ENCODE results near the gene LPIN1.
"Not testable (repeated sequence)": the region's sequence is repeated elsewhere in the genome, so short reads cannot be mapped to it uniquely, and the experiment has no call there.

Gene LPIN1

GRCh38 chr2:11717623-11718022 lies 28.8 kb upstream of the LPIN1 start:
- no peak for DNase-seq

DNA sequence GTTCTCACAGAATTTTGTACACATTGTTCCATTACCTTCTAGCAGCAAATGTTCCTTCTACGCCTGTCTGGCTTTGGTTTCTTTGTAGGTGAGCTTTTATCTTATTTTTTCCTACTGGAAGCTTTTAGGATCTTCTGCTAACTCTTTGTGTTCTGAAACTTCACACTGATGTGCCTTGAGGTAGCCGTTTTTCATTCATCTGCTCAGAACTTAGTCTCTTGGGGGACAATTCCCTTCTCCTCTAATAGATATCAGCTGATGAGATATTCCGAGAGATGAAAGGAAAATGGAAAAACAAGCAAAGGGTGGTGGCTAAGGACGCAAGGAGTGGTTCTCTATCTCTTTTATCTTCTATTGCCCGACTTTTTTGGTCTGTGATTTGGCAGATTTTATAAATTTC lies 27.8 kb upstream of the LPIN1 start:
- no peak for DNase-seq

GRCh38 chr2:11719230-11719977 lies 27.0 kb upstream of the LPIN1 start:
- no peak for DNase-seq

GRCh38 chr2:11720752-11721151 lies 25.7 kb upstream of the LPIN1 start:
- DNase-seq, result no peak

DNA sequence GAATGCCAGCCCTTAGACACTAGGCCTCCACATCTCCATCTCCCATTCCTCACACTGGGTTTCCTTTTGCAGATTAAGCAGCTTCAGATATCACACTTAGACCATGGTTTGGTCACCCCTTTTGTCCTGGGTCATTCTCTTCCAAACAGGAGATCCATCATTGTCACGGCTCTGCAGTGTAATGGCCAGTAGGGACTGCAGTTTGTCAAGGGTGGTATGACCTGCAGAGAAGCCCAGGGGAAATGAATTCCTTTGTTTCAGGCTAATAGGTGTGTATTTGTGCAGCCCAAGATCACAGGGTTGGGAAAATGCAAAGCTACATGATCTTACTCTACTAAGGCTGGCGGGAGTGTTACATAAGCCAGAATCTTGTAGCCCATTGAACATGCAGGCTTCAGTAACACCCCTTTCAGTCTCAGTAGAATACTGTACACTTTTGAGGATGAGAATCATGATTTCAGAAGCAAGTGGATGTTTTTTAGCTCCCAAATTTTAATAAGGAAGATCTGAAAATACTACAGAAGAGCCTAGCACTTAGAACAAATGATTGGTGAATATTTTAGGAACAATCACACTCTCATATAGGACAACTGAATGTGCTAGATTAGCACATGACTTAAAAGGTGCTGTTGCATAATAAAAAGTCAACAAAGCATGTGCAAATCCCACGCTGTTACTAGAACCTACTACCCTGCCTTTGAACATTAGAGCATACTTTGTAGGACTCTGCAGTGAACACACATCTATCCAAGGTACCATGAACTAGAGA lies 24.0 kb upstream of the LPIN1 start:
- no peak for DNase-seq

DNA sequence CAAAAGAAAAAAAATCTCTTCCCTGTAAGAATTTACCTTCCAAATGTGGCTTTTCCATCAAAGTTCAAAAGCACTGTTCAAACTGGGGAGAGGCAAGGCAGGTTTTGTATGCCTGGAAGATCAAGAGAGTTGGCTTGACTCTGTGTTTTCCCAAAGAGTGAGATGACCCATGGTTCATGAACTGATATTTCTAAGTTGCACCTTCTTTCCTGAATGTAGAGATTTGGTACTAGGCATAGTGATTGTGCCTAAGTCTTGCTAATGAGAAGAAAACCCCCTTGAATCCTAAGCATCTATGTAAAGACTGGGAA lies 23.4 kb upstream of the LPIN1 start:
- no peak for DNase-seq

DNA sequence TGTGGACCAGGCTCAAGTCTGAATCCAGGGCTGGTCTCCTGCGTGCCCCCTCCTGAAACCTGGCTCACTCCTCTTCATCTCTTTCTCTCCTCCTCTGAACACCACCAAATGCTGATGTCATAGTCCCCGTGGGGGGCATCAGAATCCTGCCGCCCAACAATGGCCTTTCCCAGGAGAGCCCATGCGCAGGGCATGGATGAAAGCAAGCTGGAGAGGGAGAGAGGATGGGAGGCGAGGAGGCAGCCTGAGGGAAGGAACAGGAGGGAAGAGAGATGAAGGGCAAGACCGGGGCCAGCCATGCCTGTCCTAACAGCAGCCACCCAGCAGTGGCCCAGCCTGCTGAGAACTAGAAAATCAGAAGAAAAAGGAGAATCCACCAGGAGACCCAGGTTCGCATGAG lies 22.3 kb upstream of the LPIN1 start:
- DNase-seq, result no peak

GRCh38 chr2:11726384-11726783 lies 20.0 kb upstream of the LPIN1 start:
- no peak for DNase-seq

- DNase-seq, result no peak
These were observed 16.8 kb upstream of the LPIN1 start for GRCh38 chr2:11729362-11730212.

GRCh38 chr2:11731214-11731984 lies 15.0 kb upstream of the LPIN1 start:
- DNase-seq, result not testable (repeated sequence)

DNA sequence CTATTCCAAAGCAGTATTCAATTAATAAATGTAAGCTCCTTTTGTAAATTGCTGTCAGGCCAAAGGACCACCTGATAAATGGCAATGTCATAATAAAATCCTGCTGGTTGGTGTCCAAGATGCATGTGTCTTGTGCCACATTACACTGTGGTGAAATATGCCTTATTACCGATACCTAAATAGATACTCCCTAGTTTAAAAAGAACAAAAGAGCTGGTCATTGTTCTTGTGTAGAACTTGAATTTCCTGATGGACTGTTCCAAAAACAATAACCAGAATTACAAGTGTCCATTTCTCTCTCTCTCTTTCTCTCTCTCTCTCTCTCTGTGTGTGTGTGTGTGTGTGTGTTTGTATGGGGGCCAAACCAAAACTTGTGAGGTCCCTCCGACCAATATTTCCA lies 13.8 kb upstream of the LPIN1 start:
- no peak for DNase-seq

GRCh38 chr2:11737852-11738251 lies 8.6 kb upstream of the LPIN1 start:
- not testable (repeated sequence) for DNase-seq

DNA sequence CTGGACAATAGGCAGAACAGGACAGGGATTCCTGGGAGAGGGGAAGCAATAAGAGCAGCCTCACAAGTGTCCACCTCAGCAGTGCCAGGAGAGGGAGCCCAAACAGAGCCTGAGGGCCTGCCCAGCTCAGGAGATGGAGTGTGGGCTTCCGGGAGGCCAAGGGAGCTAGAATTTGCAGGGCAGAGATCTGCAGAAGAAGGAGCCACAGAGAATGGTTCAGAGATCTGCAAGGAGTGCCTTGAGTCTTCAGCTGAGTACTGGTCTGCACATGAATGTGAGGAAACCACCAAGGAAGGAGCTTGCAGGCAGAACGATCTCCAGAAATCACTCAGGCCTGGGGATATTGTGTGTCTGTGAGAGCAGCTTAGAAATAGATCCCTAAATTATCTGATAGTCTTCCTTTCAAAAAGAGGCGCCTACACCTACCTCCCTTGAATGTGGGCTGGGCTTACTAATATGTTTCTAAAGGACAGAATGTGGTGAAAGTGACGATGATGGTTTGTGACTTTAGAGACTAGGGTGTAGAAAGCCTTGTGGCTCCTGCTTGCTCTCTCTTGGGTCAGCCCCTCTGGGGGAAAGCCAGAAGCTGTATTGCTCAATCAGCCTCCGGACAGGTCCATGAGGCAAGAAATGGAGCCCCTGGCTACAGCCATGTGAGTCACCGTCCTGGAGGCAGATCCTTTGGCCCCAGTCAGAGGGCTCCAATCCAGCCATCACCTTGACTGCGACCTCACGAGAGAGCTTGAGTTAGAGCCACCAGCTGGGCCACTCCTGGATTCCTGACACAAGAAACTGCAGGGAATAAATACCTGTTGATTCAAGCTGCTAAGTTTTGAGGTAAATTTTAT lies 7.6 kb upstream of the LPIN1 start:
- no peak for DNase-seq

DNA sequence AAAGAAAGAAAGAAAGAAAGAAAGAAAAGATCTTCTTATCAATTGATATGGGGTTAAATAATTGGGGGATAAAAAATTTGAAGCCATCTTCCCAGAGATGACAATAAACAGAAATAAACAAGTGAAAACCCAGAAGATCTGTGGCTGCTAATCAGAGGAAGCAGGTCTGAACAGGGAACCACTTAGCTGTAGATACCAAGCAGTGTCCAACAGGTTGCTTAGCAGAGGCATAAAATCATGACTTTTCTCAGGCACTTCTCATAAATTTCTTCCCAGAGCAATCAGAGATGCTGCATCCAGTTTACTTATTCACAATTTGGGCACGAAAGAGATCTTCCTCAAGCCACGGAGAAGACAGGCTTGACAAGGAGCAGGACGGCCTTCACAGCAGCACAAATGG lies 5.7 kb upstream of the LPIN1 start:
- DNase-seq, result no peak

DNA sequence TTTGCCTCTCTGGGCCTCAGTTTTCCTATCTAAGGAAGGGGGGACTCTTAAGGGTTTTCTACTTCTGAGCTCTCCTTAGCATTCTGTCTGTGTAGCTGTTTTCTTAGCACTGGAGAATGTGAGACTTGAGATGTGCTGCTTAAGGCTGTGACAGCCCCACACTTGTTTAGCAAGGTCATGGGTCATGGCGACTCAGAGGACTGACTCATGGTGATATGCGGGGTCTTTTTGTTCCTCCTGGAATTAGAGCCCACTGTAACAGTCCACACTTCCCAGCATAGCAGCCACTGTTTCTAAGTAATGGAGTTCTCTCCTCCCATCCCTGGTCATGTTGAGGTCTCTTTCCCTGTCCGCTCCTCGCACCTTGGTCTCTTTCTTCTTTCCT lies 4.1 kb upstream of the LPIN1 start:
- DNase-seq, result no peak

DNA sequence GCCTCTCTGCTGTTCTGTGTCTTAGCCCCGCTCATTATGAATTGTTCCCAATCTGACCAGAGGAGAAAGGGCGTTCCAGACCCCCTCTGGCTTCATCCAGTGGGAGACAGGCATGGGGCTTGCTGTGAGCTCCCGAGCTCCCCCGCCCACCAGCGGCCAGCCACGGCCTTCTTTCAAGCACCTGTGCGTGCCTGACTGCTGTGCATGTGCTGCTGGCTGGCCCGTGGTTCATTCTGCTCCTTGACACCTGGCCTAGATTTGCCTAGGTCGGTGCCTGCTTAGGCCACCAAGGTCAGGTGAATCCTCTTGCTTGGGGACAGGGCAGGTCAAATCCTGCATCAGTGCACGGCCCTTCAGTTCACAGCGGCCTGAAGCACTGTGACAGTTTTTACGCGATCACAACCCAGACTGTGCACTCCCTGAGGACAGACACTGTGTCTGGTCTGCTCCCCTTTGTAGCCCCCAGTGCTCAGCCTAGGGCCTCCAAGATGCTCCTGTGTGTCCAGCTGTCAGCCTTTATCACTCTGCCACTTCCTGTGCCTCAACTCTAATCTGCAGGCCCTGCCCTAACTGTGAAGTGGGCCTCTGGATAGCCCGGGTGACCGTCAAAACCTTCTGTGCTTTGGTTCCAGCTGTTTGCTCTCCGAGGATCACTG lies 3.6 kb upstream of the LPIN1 start:
- DNase-seq, result no peak

- DNase-seq, result no peak
These were observed 3.1 kb upstream of the LPIN1 start for GRCh38 chr2:11743366-11743765.

DNA sequence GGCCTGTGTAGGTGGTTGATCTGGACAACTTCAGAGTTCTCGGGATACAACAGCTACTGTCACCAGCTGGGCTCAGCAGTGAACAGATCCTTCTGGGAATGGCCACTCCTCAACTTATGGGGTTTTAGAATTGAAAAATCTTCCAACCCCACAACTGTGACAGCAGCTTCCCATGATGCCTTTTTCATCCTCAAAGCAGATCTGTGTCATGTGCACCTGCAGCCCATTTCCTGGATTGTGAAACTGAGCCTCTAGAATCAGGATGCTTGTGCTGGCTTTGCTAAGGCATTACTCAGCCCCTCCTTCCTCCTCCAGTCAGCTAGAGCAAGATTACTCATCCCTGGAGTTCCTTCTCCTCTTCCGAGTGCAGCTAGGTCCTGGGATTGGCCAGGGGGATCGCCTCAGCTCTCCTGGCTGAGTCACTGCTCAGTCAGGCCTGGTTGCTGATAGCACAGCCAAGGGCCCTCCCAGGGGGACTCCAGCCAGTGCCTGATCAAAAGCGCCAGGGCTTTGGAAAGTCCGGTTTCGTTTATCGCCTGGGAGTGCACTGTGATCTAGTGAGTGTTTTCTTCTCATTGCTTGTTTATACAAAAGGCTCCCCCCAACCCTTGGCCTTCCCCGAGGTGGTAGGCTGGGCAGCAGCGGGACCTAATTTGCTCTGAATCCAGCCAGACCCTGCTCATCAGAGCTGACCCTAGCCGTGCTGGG lies 2.4 kb upstream of the LPIN1 start:
- peak; percentile 86 for DNase-seq

DNA sequence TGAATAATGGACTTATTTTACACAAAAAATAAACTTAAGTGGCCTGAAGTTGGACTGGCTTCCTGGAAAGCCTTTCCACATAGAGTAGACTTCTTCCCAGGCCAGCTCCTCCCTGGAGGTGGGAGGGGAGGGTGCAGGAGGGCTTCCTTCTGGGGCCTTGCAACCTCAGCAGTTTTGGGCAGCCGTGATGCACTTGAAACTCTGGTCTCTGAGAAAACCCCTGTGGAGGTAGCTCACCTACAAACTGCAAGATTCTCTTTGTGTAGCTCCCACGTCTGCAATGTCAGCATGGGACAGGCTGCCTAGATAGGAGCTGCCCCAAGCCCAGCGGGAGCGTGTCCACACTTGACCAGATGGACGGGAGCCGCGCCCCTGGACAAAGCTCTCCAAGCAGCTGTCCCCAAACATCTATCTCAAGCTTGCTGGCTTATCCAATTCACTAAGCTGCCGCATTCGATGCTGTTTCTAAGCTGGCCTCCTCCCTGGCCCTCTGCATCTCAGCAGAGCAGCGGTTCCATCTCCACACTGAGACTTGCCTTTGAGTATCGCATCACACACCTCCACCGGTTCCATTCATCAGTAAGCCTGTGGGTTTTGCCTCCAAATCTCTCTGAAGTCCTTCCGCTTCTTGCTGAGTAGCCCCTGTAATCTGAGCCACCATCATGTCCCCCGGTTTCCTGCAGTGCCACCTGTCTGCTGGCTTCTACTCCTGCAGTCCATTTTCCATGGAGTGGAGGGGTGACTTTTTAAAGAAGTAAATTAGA lies 1.6 kb upstream of the LPIN1 start:
- DNase-seq, result no peak

Data from stimulated activated CD4-positive, alpha-beta T cell treated with anti-CD3 and anti-CD28 coated beads, Interleukin-4, amount 100 ng/mL, for 24 hours (primary cell).